HG03558 (cell line): ENCODE measurements around the gene HOXA2.

Source experiments
- ATAC-seq: cut with Tn5 transposase; IDR thresholded peaks from one replicate; pipeline ENCODE4 v1.9.1; 2021; ENCODE audit warnings: moderate number of reproducible peaks; ENCODE audit not compliant: unreplicated experiment; ENCODE audit errors: extremely low read depth

HOXA2 gene

DNA sequence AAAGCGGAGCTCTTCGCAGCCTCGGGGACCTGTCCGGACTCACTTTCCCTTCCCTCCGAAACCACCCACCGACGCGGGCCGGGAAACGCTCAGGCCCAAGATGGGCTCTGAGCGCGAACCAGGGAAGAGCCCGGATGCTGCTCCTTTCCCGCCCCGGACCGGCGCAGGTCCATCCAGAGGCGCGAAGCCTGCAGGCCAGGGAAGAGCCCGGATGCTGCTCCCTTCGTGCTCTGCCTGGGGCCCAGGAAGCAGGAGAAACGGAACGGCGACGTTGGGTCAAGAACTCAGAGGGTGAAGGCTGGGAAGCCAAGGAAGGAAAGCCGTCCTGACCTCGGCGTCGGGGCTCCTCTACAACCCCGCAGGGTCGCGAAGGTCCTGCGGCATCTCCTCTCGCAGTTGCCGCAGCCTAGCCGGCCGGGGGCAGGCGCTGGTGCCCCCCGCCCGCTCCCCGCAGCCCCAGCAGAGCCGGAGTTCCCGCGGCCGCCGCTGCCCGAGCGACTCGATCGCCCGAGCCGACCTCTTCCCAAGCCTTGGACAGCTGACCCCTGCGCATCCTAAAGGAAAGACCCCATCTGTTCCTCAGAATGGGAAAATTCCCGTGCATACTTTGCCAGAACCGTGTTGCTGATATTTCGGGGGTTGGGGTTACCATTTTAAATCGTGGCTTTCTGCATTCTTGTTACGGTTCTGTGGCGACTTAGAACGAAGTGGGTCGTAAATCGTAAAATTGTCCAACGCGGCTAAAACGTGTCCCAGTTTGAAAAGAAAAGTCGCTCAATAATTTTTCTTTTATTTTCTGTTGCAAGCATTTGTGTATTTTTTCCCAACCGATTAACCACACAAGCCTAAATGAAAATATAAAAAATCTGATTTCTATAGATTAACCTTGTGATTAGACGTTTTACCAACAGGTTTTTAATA, 14.2 kb downstream of the HOXA2 start:
- no peak for ATAC-seq

- no peak for ATAC-seq
Measured at GRCh38 chr7:27083646-27084045, 18.8 kb downstream of the HOXA2 start.

GRCh38 chr7:27082171-27082570, 20.3 kb downstream of the HOXA2 start:
- no peak for ATAC-seq

- ATAC-seq, result no peak
Measured at GRCh38 chr7:27080844-27081436, 21.5 kb downstream of the HOXA2 start.

GRCh38 chr7:27079234-27079975, 23.1 kb downstream of the HOXA2 start:
- no peak for ATAC-seq

DNA sequence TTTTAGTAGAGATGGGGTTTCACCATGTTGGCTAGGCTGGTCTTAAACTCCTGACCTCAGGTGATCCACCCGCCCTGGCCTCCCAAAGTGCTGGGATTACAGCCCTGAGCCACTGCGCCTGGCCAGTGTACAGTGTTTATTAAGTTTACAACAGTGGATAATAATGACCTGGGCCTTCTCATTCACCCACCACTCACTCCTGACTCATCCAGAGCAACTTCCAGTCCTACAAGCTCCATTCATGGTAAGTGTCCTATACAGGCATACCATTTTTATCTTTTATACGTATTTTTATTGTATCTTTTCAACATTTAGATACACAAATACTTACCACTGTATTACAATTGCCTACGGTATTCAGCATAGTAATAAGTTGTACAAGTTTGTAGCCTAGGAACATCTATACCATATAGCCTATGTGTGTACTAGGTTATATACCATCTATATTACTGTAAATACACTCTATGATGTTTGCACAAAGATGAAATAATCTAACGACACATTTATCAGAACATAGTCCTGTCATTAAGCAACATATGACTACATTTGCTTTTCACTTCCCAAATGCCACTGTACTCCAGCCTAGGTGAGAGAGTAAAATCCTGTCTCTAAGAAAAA, 23.8 kb downstream of the HOXA2 start:
- no peak for ATAC-seq

DNA sequence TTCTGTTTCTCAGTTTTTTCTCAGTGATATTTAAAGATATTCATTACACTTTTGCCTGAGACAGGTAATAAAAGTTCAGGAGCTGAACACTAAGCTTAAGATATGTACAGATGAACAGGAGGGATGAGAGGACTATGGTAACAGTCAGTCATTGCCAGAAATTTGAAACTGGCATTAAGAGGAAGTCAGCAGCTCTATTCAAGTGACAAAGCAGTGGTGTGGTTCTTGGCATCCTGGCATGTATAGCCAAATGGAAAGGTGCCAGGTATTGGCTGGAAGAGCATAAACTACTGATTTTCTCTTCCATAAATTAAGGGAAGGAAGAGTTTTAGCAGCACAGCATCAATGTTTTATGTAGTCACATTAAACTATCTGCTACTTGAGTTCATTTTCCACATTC, 29.4 kb downstream of the HOXA2 start:
- no peak for ATAC-seq

- ATAC-seq, result no peak
Measured at GRCh38 chr7:27071622-27072390, 30.7 kb downstream of the HOXA2 start.

DNA sequence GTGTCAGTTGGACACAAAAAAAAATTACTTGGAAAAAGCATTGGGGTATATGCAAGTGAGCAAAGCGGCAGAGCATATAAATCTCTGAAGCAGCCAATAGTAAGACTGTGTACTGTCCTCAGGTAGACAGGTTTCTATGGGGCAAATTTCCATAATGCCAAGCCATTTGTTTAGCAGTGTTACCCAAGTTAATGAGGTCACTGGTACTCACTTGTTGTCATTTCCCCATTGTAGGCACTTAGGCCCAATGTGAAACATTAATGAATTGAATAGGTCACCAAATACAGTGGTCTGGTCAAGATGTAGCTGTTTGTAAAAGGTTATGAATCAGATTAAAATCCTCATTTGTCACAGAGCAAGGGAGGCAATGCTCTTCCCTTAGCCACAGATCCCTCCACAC, 34.2 kb downstream of the HOXA2 start:
- ATAC-seq, result no peak

DNA sequence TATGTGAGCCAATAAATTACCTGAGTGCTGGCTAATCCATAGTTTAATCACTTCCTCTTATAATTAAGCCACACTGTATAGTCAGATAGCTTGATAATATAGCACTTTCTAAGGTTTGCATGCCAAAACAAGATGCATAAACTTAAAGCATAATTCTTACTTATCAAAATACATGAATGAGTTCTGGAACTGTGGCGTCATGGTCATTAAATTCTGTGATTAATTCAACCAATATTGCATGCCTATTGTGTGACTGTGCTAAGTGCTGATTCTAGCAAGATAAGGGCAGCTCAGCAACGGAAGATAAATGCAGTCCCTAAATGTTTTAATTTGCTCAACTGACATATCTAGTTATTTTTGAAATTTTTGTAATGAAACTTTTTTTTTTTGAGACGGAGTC, 36.3 kb downstream of the HOXA2 start:
- no peak for ATAC-seq

GRCh38 chr7:27065709-27066108, 36.8 kb downstream of the HOXA2 start:
- no peak for ATAC-seq

DNA sequence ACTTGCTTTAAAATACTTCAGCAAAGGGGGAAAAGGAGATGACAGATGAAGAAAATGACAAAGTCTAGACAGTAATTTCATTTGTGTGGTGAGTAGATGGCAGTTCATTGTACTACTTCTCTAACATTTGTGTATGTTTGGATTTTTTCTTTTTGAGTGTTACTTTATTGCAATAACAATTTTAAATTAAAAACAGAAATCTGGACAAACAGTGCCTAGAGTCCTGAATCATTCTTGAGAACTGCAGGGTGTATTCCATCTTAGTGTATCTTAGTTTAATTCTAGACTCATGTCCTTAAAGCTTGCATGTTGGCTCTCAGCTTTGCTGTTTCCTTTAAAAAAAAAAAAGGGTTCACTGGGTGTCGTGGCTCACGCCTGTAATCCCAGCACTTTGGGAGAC, 37.8 kb downstream of the HOXA2 start:
- ATAC-seq, result no peak

DNA sequence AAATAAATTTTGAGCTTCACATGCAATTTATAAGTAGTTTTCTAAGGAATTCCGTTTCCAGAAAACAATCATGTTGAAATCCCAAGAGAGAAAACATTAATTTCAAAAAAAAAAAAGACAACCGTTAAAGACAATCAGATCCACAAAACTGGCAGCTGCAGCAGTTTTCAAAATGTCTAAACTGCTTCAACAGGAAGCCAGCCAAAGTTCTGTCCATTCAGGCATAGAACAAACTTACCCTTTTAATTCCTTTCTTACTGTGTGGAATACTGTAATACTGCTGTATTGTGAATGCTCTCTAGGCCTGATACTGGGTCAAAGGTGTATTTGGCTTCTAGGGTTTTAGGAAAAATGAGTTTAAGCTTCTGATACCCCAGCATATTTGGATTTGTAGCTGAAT, 38.3 kb downstream of the HOXA2 start:
- no peak for ATAC-seq

DNA sequence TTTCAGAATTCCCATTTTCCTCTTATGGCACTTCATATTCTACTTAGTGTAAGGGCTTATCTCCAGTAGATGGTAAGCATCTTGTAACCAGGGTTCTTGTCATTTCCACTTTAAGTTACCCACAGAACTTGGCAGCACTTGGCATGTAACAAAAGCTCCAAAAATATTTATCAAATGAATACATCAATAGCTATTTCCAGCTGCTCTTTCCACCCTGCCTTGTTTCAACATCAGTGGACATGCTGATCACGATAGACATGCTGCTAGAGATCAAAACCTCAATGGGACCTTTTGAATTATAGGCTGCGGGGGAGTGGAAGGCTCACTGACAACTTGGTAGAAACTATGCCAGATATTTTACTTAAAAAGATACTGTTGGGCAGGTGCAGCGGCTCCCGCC, 39.5 kb downstream of the HOXA2 start:
- ATAC-seq, result no peak

GRCh38 chr7:27053153-27053552, 49.3 kb downstream of the HOXA2 start:
- no peak for ATAC-seq

GRCh38 chr7:27051451-27051850, 51.0 kb downstream of the HOXA2 start:
- no peak for ATAC-seq
